Nephron (organoid): ENCODE measurements around the gene CAMTA1.
A peak's percentile ranks its signal among the peaks of the same experiment; 100 is the strongest.

Experiments used
- H3K27ac Mint-ChIP-seq, 3 experiments: 2 replicates each; pipeline ENCODE4 v1.8.0; 2020; ENCODE audit warnings: mixed read lengths in 3 of 3, mild to moderate bottlenecking in 2 of 3, moderate library complexity in 1 of 3
- H3K27me3 Mint-ChIP-seq: 2 replicates; pipeline ENCODE4 v1.8.0; 2021; ENCODE audit warnings: low read depth, mild to moderate bottlenecking, moderate library complexity, mixed read lengths
- H3K36me3 Mint-ChIP-seq: 2 replicates; pipeline ENCODE4 v1.8.0; 2020; ENCODE audit warnings: low read depth, mixed read lengths
- H3K4me1 Mint-ChIP-seq: 2 replicates; pipeline ENCODE4 v1.8.0; 2020; ENCODE audit warnings: mixed read lengths
- H3K4me3 Mint-ChIP-seq, 3 experiments: 2 replicates each; pipeline ENCODE4 v1.8.0; 2020; ENCODE audit warnings: mild to moderate bottlenecking in 3 of 3, mixed read lengths in 3 of 3, moderate library complexity in 2 of 3
- H3K9me3 Mint-ChIP-seq: 2 replicates; pipeline ENCODE4 v1.8.0; 2020; ENCODE audit warnings: mixed read lengths
- CTCF ChIP-seq, 3 experiments: fragments of 200-600 bp; sonication (generic); IDR thresholded peaks; one replicate each; pipeline ENCODE4 v1.5.0; 2021; ENCODE audit warnings: antibody characterized with exemption in 3 of 3; ENCODE audit not compliant: unreplicated experiment in 3 of 3

The CAMTA1 gene

GRCh38 chr1:7022058-7022457 is 236.8 kb downstream of the CAMTA1 start:
- Mint-ChIP-seq H3K9me3 (no peaks in the 10 kb centered on the region), H3K27ac (no peak overlapping the region), H3K27me3 (peaks cover 4% of the 10 kb centered on the region), H3K4me1 (peaks cover 11% of the 10 kb centered on the region), H3K4me3 (no peak overlapping the region), H3K36me3 (no peaks in the 10 kb centered on the region)
- TF ChIP-seq CTCF (IDR thresholded peaks at IDR 0.05; ENCODE audit: unreplicated experiment in 3 of 3) = no peak

- H3K36me3 Mint-ChIP-seq = no peaks in the 10 kb centered on the region
- H3K27me3 Mint-ChIP-seq = peaks cover 4% of the 10 kb centered on the region
- H3K4me1 Mint-ChIP-seq = peaks cover 11% of the 10 kb centered on the region
- H3K4me3 Mint-ChIP-seq = no peak overlapping the region
- H3K9me3 Mint-ChIP-seq = no peaks in the 10 kb centered on the region
- no peak for TF ChIP-seq CTCF (IDR thresholded peaks at IDR 0.05; ENCODE audit: unreplicated experiment in 3 of 3)
- H3K27ac Mint-ChIP-seq = peak overlapping the region in 1 of 3 experiments; percentile 30
Measured at GRCh38 chr1:7025013-7025412, 239.8 kb downstream of the CAMTA1 start.

GRCh38 chr1:7026169-7026568 is 240.9 kb downstream of the CAMTA1 start:
- Mint-ChIP-seq H3K9me3 (no peaks in the 10 kb centered on the region), H3K27me3 (peaks cover 4% of the 10 kb centered on the region), H3K27ac (no peak overlapping the region), H3K36me3 (no peaks in the 10 kb centered on the region), H3K4me3 (no peak overlapping the region), H3K4me1 (peaks cover 11% of the 10 kb centered on the region)
- no peak for TF ChIP-seq CTCF (IDR thresholded peaks at IDR 0.05; ENCODE audit: unreplicated experiment in 3 of 3)

GRCh38 chr1:7032992-7033391 is 247.7 kb downstream of the CAMTA1 start:
- Mint-ChIP-seq H3K4me3 (no peak overlapping the region), H3K9me3 (peaks cover 18% of the 10 kb centered on the region), H3K27me3 (peaks cover 8% of the 10 kb centered on the region), H3K36me3 (no peaks in the 10 kb centered on the region), H3K4me1 (peaks cover 6% of the 10 kb centered on the region), H3K27ac (no peak overlapping the region)
- no peak for TF ChIP-seq CTCF (IDR thresholded peaks at IDR 0.05; ENCODE audit: unreplicated experiment in 3 of 3)

- peaks cover 17% of the 10 kb centered on the region for H3K27me3 Mint-ChIP-seq
- H3K4me1 Mint-ChIP-seq = peaks cover 16% of the 10 kb centered on the region
- no peak overlapping the region for H3K27ac Mint-ChIP-seq
- peaks cover 18% of the 10 kb centered on the region for H3K9me3 Mint-ChIP-seq
- no peaks in the 10 kb centered on the region for H3K36me3 Mint-ChIP-seq
- H3K4me3 Mint-ChIP-seq = no peak overlapping the region
- no peak for TF ChIP-seq CTCF (IDR thresholded peaks at IDR 0.05; ENCODE audit: unreplicated experiment in 3 of 3)
Measured at GRCh38 chr1:7036386-7036785, 251.1 kb downstream of the CAMTA1 start.

- Mint-ChIP-seq H3K4me3 (no peak overlapping the region), H3K9me3 (peaks cover under 1% of the 10 kb centered on the region), H3K4me1 (peaks cover 28% of the 10 kb centered on the region), H3K27ac (no peak overlapping the region), H3K36me3 (no peaks in the 10 kb centered on the region), H3K27me3 (peaks cover 32% of the 10 kb centered on the region)
- TF ChIP-seq CTCF (IDR thresholded peaks at IDR 0.05; ENCODE audit: unreplicated experiment in 3 of 3) = no peak
Measured at GRCh38 chr1:7039590-7040220, 254.5 kb downstream of the CAMTA1 start.
